HepG2 (cell line): ENCODE measurements around the gene WNT3A. TPM values are rescaled to one million over a fixed set of nuclear protein-coding genes. Genes with fewer than 3 reads are reported as not detected.

Source experiments
- ATAC-seq: fragments of 200-7000 bp; cut with Tn5 transposase; 3 replicates; pipeline ENCODE4 v1.9.1; 2020; ENCODE audit warnings: mild to moderate bottlenecking, moderate library complexity
- BruUV-seq: library from RNA; stranded (reverse); fragments of 400-500 nt; replicated peaks from 2 replicates; lab custom pipeline; 2021; lab: Mats Ljungman, UMichigan
- CTCF ChIA-PET: fragments of 300-600 bp; formaldehyde crosslinking; extraction: SDS; loops from one replicate; lab custom pipeline; 2021; ENCODE audit warnings: low total read pairs, inconsistent platforms, low intra/inter-chr PET ratio; lab: Yijun Ruan, JAX
- POLR2A ChIA-PET: fragments of 350-600 bp; sonication (Branson Sonifier 250); formaldehyde crosslinking; loops from one replicate; lab custom pipeline; 2020; ENCODE audit warnings: antibody characterized with exemption, inconsistent platforms; lab: Yijun Ruan, JAX
- DNase-seq: peaks from one replicate; pipeline ENCODE4 v3.0.0-alpha.2; 2015; ENCODE audit warnings: low spot score
- FAIRE-seq: peaks from 3 replicates; lab custom pipeline; 2011; peaks lifted over from hg19 to GRCh38; lab: Jason Lieb, UNC
- H2AFZ ChIP-seq: one replicate; pipeline ENCODE4 v1.6.1; 2011; ENCODE audit warnings: low read length, inconsistent platforms
- H3K27ac ChIP-seq: fragments of 300-600 bp; 3 replicates; pipeline ENCODE4 v1.8.0; 2011; ENCODE audit warnings: mixed run types, mild to moderate bottlenecking, mixed read lengths, low read length, inconsistent platforms; ENCODE audit not compliant: insufficient read depth; ENCODE audit errors: extremely low read length
- H3K27me3 ChIP-seq, 2 experiments: fragments of 200-600 bp in 1 of 2; 2 replicates in 1 of 2; 3 replicates in 1 of 2; pipeline versions ENCODE4 v1.6.0 to v1.8.0; 2011; ENCODE audit warnings: low read length in 2 of 2, mild to moderate bottlenecking in 2 of 2, moderate library complexity in 2 of 2, inconsistent platforms in 1 of 2; ENCODE audit not compliant: insufficient read depth in 2 of 2, control insufficient read depth in 1 of 2
- H3K36me3 ChIP-seq, 2 experiments: fragments of 200-600 bp in 1 of 2; replicated peaks in 1 of 2; 2 replicates in 1 of 2; 3 replicates in 1 of 2; pipeline versions ENCODE4 v1.5.1 to v1.8.0; 2011; ENCODE audit warnings: low read length in 2 of 2, inconsistent platforms in 1 of 2; ENCODE audit not compliant: insufficient read depth in 2 of 2, control insufficient read depth in 1 of 2
- H3K4me1 ChIP-seq: 2 replicates; pipeline ENCODE4 v1.5.1; 2012; ENCODE audit warnings: low read length, inconsistent platforms; ENCODE audit not compliant: insufficient read depth
- H3K4me2 ChIP-seq: 2 replicates; pipeline ENCODE4 v1.6.0; 2011; ENCODE audit warnings: low read depth, low read length, inconsistent platforms
- H3K4me3 ChIP-seq, 3 experiments: fragments of 200-600 bp in 1 of 3; sonication (generic), shearing (Covaris generic) in 1 of 3; replicated peaks in 1 of 3; 2 replicates each; pipeline ENCODE4 v1.5.1; 2011 to 2016; ENCODE audit warnings: low read length in 3 of 3, inconsistent platforms in 2 of 3, low read depth in 2 of 3, mild to moderate bottlenecking in 2 of 3, control low read depth in 1 of 3, mixed read lengths in 1 of 3; ENCODE audit not compliant: insufficient read depth in 1 of 3
- H3K79me2 ChIP-seq: one replicate; pipeline ENCODE4 v1.6.1; 2011; ENCODE audit warnings: low read length, inconsistent platforms; ENCODE audit not compliant: insufficient read depth
- H3K9ac ChIP-seq: 2 replicates; pipeline ENCODE4 v1.6.0; 2011; ENCODE audit warnings: mild to moderate bottlenecking, low read depth, low read length, inconsistent platforms; ENCODE audit not compliant: insufficient read depth
- H3K9me3 ChIP-seq: 2 replicates; pipeline ENCODE4 v1.5.1; 2012; ENCODE audit warnings: mild to moderate bottlenecking, low read length
- H4K20me1 ChIP-seq: 2 replicates; pipeline ENCODE4 v1.6.0; 2011; ENCODE audit warnings: inconsistent platforms, mild to moderate bottlenecking, low read length, moderate library complexity; ENCODE audit not compliant: insufficient read depth
- ARHGAP35 ChIP-seq: sonication (generic); formaldehyde crosslinking; IDR thresholded peaks from 2 replicates; pipeline ENCODE4 v1.9.0; 2022; ENCODE audit warnings: mild to moderate bottlenecking, inconsistent platforms, moderate library complexity, missing genetic modification reagents, borderline replicate concordance
- CCAR2 ChIP-seq: fragments of 200-400 bp; formaldehyde crosslinking; optimal IDR thresholded peaks from 2 replicates; pipeline ENCODE3; 2018; ENCODE audit warnings: low read depth, mild to moderate bottlenecking, low read length, moderate library complexity
- HMGA1 ChIP-seq: sonication (generic); formaldehyde crosslinking; conservative IDR thresholded peaks from 2 replicates; pipeline ENCODE4 v1.4.0; 2020; ENCODE audit warnings: missing genetic modification reagents
- HOXA3 ChIP-seq: sonication (generic); formaldehyde crosslinking; IDR thresholded peaks from 2 replicates; pipeline ENCODE4 v1.5.0; 2020; ENCODE audit warnings: missing genetic modification reagents
- NCOA2 ChIP-seq: sonication (generic); formaldehyde crosslinking; IDR thresholded peaks from 2 replicates; pipeline ENCODE4 v1.8.0; 2022; ENCODE audit warnings: inconsistent platforms
- RAD21 ChIP-seq: fragments of 450-650 bp; formaldehyde crosslinking; IDR thresholded peaks from 2 replicates; pipeline ENCODE4 v1.5.0; 2020; ENCODE audit warnings: mild to moderate bottlenecking
- ZMAT3 ChIP-seq: sonication (generic); formaldehyde crosslinking; conservative IDR thresholded peaks from 2 replicates; pipeline ENCODE4 v1.7.0; 2021; ENCODE audit warnings: missing genetic modification reagents
- ZNF20 ChIP-seq: sonication (generic); formaldehyde crosslinking; IDR thresholded peaks from 2 replicates; pipeline ENCODE4 v1.4.0; 2020; ENCODE audit warnings: mild to moderate bottlenecking, moderate library complexity, missing genetic modification reagents
- ZNF468 ChIP-seq: sonication (generic); formaldehyde crosslinking; IDR thresholded peaks from 2 replicates; pipeline ENCODE4 v1.8.0; 2022; ENCODE audit warnings: mild to moderate bottlenecking, moderate library complexity, missing genetic modification reagents
- ZNF558 ChIP-seq: sonication (generic); formaldehyde crosslinking; IDR thresholded peaks from 2 replicates; pipeline ENCODE4 v1.9.0; 2022; ENCODE audit warnings: mild to moderate bottlenecking, missing genetic modification reagents, borderline replicate concordance
- WGBS: methylation state at CpG from one replicate; pipeline ENCODE4 v1.1.6; 2017; ENCODE audit warnings: low lambda C conversion rate; 5-methylcytosine and 5-hydroxymethylcytosine counted together
- in situ Hi-C: cut with HindIII; loops from 2 replicates; pipeline ENCODE4 v1.10.0; 2017; ENCODE audit warnings: low pct_unique_long_range_greater_than_20kb; ENCODE audit not compliant: extremely low pct_ligation_motif_present
- intact Hi-C: fragments of 100-400 bp; cut with micrococcal nuclease; formaldehyde crosslinking; loops from one replicate; pipeline ENCODE4 v1.10.0; 2022; ENCODE audit not compliant: unreplicated experiment
- polyA plus RNA-seq, 8 experiments: library from polyadenylated mRNA; depleted of rRNA in 3 of 8; stranded (reverse) in 7 of 8; unstranded in 1 of 8; fragments of >200 nt; fragmentation: Illumina TruSeq in 4 of 8; extraction: Trizol in 4 of 8; gene quantifications; 2 replicates each; pipeline versions ENCODE4 v1.2.1 to v1.2.3, GENCODE V29; 2011 to 2016; ENCODE audit warnings: low read depth in 4 of 8, missing spikeins in 1 of 8, mixed read lengths in 1 of 8; ENCODE audit not compliant: insufficient read depth in 1 of 8
- total RNA-seq, 5 experiments: library from RNA; depleted of rRNA; stranded (reverse); fragments of >200 nt; fragmentation: Illumina TruSeq; extraction: Trizol; gene quantifications; 2 replicates each; pipeline ENCODE4 v1.2.3, GENCODE V29; 2016; ENCODE audit warnings: low read depth in 1 of 5
- TF ChIP-seq, protein P1 (sequence below): sonication (generic); formaldehyde crosslinking; IDR thresholded peaks from 2 replicates; pipeline ENCODE4 v1.8.1; 2023; ENCODE audit warnings: mild to moderate bottlenecking, missing genetic modification reagents
- TF ChIP-seq, protein P2 (sequence below), 2 experiments: sonication (generic) in 1 of 2; formaldehyde crosslinking in 1 of 2; IDR thresholded peaks; 2 replicates each; pipeline versions ENCODE4 v1.5.1 to v1.6.1; 2011 to 2020; ENCODE audit warnings: borderline replicate concordance in 1 of 2, low read depth in 1 of 2, low read length in 1 of 2, mild to moderate bottlenecking in 1 of 2, missing genetic modification reagents in 1 of 2, moderate library complexity in 1 of 2
- TF ChIP-seq, protein P3 (sequence below): sonication (generic); formaldehyde crosslinking; IDR thresholded peaks from 2 replicates; pipeline ENCODE4 v1.5.1; 2020; ENCODE audit warnings: mild to moderate bottlenecking, missing genetic modification reagents, moderate library complexity
- TF ChIP-seq, protein P4 (sequence below): conservative IDR thresholded peaks from 2 replicates; pipeline ENCODE4 v1.6.1; 2018; ENCODE audit warnings: missing genetic modification reagents
- TF ChIP-seq, protein P5 (sequence below): sonication (generic); formaldehyde crosslinking; IDR thresholded peaks from 2 replicates; pipeline ENCODE4 v1.4.0; 2020; ENCODE audit warnings: missing genetic modification reagents

The WNT3A gene
- total and polyA plus RNA-seq, 2 of the 13 experiments (the other 11 are each of a cell fraction or from before 2014, with no cell fraction given), result not detected

DNA sequence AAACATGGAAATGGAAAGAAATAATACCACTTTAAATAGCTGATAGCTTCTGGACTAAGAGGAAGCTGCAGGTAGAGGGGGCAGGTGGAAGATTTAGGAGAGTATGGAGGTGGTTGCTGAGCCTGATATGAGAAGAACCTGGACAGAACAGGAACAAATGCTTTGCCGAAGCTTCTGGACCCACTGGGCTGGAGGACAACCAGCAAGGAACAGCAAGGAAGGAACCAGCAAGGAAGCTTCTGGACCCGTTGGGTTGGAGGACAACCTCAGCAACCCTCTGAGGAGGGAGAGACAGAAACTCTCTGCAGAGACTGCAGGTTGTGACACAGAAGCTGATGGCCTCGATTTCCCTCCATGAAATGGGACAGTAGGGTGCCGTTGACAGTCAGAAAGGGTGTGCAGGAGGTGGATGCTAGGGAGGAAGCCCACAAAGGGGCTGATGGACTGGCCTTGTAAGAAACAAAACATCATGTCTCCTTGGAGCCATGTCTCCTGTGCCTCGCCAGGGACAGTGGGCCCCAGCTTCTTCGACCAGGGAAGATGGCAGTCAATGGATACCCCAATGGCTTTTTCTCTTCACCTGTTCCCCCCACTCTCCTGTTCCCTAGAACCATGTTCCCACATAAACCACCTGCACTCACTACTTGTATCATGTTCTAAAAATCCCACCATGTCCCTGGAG lies 8.3 kb upstream of the WNT3A start:
- H3K9me3 ChIP-seq, result 0 out of 2 replicates have a peak, but pooled peaks cover 7% of the 10 kb centered on the region
- no peak for ATAC-seq
- H3K79me2 ChIP-seq, result no peaks in the 10 kb centered on the region
- no peak overlapping the region for H3K9ac ChIP-seq
- intact Hi-C loops (loop anchor here (1.0 to 5.0 kb wide), 2 partner anchors 76 to 519 kb away; no protein-coding TSS in a partner anchor), in situ Hi-C loops (loop anchor here (10.0 kb wide), 1 partner anchor 196 kb away; no protein-coding TSS in a partner anchor)
- H3K4me2 ChIP-seq, result no peak overlapping the region
- POLR2A ChIA-PET, result no interaction called here
- H4K20me1 ChIP-seq, result no peaks in the 10 kb centered on the region
- H3K27ac ChIP-seq, result no peak overlapping the region
- BruUV-seq, result no TSS peak
- H3K27me3 ChIP-seq, result peaks cover 4 to 18% of the 10 kb centered on the region in 2 experiments; a peak in 3 of 5 replicates
- H3K36me3 ChIP-seq, result no peaks in the 10 kb centered on the region
- no peak for FAIRE-seq
- no peak overlapping the region for H2AFZ ChIP-seq
- no peak overlapping the region for H3K4me3 ChIP-seq
- CTCF ChIA-PET, result no interaction called here
- no peak for DNase-seq
- H3K4me1 ChIP-seq, result no peaks in the 10 kb centered on the region
- 0% methylated on average over 6 of the region's 6 CpGs for WGBS
- TF ChIP-seq, protein P1, sequence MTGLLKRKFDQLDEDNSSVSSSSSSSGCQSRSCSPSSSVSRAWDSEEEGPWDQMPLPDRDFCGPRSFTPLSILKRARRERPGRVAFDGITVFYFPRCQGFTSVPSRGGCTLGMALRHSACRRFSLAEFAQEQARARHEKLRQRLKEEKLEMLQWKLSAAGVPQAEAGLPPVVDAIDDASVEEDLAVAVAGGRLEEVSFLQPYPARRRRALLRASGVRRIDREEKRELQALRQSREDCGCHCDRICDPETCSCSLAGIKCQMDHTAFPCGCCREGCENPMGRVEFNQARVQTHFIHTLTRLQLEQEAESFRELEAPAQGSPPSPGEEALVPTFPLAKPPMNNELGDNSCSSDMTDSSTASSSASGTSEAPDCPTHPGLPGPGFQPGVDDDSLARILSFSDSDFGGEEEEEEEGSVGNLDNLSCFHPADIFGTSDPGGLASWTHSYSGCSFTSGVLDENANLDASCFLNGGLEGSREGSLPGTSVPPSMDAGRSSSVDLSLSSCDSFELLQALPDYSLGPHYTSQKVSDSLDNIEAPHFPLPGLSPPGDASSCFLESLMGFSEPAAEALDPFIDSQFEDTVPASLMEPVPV (CRISPR knock-in tag), result no peak
- TF ChIP-seq, protein P2, sequence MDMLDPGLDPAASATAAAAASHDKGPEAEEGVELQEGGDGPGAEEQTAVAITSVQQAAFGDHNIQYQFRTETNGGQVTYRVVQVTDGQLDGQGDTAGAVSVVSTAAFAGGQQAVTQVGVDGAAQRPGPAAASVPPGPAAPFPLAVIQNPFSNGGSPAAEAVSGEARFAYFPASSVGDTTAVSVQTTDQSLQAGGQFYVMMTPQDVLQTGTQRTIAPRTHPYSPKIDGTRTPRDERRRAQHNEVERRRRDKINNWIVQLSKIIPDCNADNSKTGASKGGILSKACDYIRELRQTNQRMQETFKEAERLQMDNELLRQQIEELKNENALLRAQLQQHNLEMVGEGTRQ (IDR thresholded peaks at IDR 0.05; ENCODE audit: low read depth, low read length), result no peak
- TF ChIP-seq, protein P2 (CRISPR knock-in tag; IDR thresholded peaks at IDR 0.05; ENCODE audit: borderline replicate concordance), result no peak
- TF ChIP-seq ZNF20 (CRISPR knock-in tag) (no peak), NCOA2 (CRISPR knock-in tag) (no peak), ZNF558 (no peak), CCAR2 (no peak), ZMAT3 (no peak), RAD21 (no peak), ARHGAP35 (CRISPR knock-in tag) (no peak), HMGA1 (no peak), HOXA3 (CRISPR knock-in tag) (no peak), ZNF468 (CRISPR knock-in tag) (no peak)
- TF ChIP-seq, protein P3, sequence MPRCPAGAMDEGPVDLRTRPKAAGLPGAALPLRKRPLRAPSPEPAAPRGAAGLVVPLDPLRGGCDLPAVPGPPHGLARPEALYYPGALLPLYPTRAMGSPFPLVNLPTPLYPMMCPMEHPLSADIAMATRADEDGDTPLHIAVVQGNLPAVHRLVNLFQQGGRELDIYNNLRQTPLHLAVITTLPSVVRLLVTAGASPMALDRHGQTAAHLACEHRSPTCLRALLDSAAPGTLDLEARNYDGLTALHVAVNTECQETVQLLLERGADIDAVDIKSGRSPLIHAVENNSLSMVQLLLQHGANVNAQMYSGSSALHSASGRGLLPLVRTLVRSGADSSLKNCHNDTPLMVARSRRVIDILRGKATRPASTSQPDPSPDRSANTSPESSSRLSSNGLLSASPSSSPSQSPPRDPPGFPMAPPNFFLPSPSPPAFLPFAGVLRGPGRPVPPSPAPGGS (CRISPR knock-in tag), result no peak
- TF ChIP-seq, protein P4, sequence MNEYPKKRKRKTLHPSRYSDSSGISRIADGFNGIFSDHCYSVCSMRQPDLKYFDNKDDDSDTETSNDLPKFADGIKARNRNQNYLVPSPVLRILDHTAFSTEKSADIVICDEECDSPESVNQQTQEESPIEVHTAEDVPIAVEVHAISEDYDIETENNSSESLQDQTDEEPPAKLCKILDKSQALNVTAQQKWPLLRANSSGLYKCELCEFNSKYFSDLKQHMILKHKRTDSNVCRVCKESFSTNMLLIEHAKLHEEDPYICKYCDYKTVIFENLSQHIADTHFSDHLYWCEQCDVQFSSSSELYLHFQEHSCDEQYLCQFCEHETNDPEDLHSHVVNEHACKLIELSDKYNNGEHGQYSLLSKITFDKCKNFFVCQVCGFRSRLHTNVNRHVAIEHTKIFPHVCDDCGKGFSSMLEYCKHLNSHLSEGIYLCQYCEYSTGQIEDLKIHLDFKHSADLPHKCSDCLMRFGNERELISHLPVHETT, result no peak
- TF ChIP-seq, protein P5, sequence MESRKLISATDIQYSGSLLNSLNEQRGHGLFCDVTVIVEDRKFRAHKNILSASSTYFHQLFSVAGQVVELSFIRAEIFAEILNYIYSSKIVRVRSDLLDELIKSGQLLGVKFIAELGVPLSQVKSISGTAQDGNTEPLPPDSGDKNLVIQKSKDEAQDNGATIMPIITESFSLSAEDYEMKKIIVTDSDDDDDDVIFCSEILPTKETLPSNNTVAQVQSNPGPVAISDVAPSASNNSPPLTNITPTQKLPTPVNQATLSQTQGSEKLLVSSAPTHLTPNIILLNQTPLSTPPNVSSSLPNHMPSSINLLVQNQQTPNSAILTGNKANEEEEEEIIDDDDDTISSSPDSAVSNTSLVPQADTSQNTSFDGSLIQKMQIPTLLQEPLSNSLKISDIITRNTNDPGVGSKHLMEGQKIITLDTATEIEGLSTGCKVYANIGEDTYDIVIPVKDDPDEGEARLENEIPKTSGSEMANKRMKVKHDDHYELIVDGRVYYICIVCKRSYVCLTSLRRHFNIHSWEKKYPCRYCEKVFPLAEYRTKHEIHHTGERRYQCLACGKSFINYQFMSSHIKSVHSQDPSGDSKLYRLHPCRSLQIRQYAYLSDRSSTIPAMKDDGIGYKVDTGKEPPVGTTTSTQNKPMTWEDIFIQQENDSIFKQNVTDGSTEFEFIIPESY (CRISPR knock-in tag), result no peak
